Measurements from ENCODE around the gene PRR9.

GRCh38 chr1:153253693-153254092, 36.3 kb downstream of the PRR9 start:
- TF ChIP-seq, protein P1, sequence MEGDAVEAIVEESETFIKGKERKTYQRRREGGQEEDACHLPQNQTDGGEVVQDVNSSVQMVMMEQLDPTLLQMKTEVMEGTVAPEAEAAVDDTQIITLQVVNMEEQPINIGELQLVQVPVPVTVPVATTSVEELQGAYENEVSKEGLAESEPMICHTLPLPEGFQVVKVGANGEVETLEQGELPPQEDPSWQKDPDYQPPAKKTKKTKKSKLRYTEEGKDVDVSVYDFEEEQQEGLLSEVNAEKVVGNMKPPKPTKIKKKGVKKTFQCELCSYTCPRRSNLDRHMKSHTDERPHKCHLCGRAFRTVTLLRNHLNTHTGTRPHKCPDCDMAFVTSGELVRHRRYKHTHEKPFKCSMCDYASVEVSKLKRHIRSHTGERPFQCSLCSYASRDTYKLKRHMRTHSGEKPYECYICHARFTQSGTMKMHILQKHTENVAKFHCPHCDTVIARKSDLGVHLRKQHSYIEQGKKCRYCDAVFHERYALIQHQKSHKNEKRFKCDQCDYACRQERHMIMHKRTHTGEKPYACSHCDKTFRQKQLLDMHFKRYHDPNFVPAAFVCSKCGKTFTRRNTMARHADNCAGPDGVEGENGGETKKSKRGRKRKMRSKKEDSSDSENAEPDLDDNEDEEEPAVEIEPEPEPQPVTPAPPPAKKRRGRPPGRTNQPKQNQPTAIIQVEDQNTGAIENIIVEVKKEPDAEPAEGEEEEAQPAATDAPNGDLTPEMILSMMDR (conservative IDR thresholded peaks at IDR 0.05), result no peak
- no peak for TF ChIP-seq EZH2 (IDR thresholded peaks at IDR 0.05; ENCODE audit: low read depth)

Data from PC-9 (cell line).